ENCODE data around the gene GLOD5.

GRCh38 chrX:48772602-48773001 lies 11.1 kb downstream of the GLOD5 start:
- no peak for TF ChIP-seq CTCF (IDR thresholded peaks at IDR 0.05; ENCODE audit: insufficient read depth, low read depth, low read length)
- TF ChIP-seq EZH2 (IDR thresholded peaks at IDR 0.05; ENCODE audit: insufficient read depth, low read length), result no peak
